GM21360 (cell line): Measurements from ENCODE around the gene DHRS13.
"Not testable (repeated sequence)": the region's sequence is repeated elsewhere in the genome, so short reads cannot be mapped to it uniquely, and the experiment has no call there.

ENCODE experiments used
- ATAC-seq: cut with Tn5 transposase; IDR thresholded peaks from one replicate; pipeline ENCODE4 v1.9.1; 2021; ENCODE audit warnings: mild to moderate bottlenecking, moderate library complexity; ENCODE audit not compliant: unreplicated experiment

The DHRS13 gene

DNA sequence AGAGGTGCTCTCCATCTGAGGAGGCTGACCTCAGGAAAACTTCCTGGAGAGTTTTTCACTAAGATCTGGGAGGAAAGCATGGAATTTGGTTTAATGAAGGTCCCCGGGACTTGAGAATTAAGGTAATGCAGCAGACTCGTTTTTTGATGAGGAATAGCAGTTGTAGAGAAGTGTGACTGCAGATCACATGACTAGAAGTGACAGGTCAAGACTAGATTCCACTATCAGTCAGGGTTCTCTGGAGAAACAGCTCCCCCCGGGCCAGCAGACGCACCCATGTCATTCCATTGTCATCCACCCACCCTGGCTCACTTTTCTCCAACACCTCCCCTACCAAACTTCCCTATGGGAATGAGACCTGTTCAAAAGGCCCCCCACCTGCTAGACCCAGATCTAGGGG, 1.9 kb upstream of the DHRS13 start:
- ATAC-seq, result no peak

DNA sequence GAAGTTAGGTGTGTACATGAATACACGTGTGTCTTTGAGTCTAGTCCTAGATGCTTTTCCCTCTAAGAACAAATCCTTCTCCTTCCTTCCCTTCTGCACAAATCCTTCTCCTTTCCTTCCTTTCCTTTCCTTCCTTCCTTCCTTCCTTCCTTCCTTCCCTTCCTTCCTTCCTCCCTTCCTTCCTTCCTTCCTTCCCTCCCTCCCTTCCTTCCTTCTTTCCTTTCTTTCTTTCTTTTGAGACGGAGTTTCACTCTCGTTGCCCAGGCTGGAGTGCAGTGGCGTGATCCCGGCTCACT, 615 bp upstream of the DHRS13 start:
- ATAC-seq, result not testable (repeated sequence)

DNA sequence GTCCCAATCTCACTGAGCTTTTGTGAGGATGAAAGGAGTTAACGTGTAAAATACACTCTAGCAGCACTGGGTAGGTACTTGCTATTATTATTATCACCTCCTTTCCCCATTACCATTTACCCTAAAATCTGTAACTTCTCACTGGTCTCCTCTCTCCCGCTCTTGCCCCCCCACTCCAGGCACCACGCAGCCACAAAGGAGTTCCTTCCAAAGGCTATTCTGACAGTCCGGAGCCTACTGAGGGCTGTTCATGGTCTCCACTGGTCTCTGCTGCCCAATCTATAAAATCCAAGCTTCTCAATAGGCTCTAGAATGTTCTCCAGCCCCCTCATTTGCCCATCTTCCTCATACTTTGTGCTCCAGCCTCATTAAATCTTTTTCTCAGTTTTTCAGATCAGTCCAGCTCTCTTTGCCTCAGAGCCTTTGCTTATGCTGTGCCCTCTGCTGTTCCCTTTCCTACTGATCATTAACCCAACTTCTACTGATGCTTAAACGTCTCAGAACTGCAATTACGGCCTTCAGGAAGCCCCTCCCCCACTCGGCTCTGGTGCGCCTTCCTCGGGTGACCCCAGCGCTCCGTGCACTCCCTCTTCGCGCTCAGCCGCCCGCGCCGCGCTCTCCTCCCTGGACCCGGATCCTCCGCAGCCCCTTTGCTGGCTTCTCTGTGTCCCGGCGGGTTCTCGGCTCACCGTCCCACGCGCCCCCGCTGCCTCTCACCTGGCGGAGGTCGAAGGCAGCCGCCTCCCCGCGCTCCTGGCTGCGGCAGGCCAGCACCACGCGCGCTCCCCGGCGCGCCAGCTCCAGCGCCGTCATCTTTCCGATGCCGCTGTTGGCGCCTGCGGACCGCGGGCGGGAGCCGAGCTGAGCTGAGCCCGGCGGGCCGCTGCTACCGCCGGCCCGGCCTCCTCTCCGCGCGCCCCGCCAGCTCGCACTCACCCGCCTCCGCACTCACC, 737 bp downstream of the DHRS13 start:
- ATAC-seq, result peak; percentile 37

DNA sequence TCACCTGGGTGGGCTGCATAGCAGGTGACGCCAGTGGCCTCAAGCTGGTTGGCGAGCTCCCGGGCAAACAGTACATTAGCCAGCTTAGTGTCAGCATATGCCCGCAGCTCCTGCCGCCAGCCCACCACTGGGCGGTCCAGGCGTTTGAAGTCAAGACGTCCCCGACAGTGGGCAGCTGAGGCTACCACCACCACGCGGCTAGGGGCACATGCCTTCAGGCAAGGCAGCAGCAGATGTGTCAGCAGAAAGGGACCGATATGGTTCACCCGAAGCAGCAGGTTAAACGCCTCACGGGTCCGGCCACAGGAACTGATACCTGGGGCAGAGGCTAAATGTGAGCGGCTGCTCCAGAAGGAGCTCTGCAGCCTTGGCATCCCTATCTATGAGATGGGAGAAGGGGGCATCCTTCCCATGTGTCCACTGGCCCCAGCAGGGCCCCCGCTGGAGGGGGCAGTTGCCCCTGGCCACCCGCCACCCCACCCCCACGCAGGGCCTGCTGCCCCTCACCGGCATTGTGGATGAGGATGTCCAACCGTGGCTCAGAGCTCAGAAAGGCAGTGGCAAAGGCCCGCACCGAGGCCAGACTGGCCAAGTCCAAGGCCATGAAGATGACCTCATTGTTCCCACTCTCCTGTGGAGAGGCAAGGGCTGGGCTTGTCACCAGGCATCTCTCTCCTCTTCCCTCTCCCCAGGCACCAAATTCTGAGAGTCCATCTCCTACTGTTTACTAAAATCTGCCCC, 1.7 kb downstream of the DHRS13 start:
- no peak for ATAC-seq

DNA sequence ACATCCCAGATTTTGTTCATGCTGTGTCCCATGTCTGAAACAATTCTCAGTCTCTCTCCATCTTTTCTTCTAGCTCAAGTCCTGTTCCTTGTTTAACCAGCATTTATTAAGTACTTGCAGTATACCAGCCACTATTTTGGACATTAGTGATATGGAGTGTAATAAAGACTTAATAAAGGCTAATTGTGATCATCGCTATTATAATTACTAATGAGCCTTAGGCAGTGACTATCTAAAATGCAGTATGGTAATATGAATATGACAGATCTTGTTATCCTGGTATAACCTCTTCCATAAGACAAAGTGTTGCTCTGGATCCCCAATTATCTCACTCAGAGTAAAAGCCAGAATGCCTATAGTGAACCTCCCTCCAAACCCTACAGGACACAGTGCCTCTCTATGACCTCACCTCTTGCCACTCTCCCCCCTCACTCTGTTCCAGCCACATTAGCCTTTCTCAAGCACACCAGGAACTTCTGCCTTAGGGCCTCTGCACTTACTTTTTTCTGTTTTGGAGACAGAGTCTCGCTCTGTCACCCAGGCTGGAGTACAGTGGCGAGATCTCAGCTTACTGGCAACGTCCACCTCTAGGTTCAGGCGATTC, 3.6 kb downstream of the DHRS13 start:
- no peak for ATAC-seq

DNA sequence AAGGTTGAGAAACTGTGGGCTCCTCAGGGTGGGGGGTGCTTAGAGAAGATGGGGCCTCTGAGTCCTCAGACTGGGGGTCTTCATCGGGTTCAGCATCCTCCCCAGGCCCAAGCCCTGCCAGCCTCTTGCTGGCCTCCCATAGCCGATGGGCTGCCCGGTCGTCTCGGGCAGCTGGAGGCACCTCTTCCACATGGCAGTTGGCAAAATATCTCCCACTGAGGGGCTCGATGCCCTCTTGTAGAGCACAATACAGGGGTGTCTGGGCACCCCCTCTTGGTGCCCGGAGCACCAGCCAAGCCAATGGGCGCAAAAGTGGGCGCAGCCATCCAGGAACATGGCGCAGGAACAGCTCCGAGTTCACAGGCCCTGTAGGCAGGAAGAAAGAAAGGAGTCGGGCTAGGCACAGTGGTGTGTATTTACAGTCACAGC, 4.3 kb downstream of the DHRS13 start:
- no peak for ATAC-seq

DNA sequence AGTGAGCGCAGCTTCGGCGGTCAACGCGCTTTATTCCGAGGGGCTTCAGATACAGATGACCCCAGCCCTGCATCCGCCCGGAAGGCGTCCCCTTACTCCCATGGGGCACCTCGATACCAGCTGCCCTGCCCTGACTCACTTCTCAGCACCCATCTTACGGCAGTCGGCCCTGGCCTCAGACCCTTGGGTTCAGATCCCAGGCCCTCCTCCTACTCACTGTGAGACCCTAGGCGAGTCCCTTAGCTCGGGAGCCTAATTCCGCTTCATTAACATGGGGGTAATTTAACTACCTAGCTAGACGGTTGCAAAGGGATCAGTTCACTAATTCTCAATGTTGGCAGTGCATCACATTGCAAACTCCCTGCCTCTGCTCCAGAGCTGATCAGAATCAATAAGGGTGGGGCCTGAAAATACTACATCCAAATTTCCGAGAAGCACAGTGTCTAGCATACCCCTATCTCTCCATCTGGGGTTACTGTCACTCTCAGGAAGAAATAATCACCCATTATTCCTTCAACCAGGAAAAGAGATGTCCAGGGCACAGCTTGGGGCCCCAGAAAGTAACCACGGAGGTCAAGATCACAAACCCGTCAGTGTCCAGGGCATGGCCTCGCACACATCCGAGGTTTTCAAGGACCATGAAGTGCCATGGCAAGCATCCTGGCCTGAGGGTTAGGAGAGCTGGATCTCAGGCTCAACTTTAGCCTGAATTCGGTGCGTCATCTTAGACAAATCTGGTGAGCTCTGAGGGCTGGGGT, 4.9 kb downstream of the DHRS13 start:
- ATAC-seq, result no peak

DNA sequence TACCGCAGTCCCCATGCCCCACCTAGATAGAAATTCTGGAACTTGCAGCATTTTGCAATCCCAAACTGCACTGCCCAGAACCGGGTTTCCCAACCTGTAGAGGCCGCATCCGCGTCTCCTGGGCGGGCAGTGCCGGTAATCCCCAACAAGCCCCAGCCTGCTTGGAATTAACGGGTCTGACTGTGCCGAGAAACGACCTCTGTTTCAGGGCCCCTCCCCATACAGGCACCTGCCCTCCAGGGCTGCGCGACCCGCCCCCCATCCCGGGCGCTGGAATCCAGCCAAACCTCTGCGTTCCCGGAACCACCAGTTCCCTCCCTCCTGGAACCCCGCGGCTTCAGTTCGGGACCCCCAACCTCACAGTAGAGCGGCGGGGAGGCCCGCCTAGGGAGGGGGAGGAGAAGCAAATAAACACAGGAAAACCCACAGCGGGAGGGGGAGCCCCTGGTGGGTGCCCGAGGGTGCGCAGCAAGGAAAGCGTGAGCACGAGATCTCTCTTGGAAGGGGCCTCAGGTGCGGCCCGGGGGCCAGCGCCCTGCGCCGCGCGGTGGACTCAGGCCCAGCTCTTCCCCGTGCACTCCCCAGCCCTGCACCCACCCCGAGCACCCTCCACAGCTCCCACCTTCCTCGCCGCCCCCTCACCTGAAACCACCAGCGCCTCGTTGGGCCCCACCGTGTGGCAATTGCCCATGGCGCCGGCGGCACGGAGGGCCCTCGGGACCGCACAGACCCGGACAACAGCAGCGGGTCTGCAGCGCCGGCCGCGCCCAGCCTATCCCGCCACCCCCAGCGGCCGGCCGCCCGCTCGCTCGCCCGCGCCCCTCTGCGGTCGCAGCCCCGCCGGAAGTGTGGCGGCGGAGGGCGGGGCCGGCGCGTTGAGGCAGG, 5.8 kb downstream of the DHRS13 start, which contains the start of gene FLOT2:
Gene FLOT2 (minus strand): TSS at position 850 of the 885 bp plus-strand sequence. CDS start 159 bp downstream, at position 691.
- ATAC-seq, result peak; percentile 31

DNA sequence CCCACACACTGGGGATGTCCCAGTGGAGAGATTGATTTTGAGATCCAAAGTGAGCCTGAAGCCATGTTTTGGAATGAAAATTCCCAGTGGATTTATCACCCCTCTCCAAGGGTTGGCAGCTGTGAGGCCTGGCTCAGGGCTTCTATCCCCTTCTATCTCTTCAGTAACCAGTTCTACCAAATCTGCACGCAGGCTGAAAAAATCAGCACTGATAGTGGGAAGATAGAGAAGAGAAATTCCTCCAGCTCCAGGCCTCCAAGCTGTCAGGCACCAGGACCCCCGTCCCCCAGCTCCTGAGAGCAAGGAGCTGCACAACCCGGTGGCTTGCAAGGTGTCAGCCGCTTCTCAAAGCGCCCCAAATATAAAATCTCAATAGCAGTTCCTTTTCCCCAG, 6.4 kb downstream of the DHRS13 start:
- no peak for ATAC-seq

DNA sequence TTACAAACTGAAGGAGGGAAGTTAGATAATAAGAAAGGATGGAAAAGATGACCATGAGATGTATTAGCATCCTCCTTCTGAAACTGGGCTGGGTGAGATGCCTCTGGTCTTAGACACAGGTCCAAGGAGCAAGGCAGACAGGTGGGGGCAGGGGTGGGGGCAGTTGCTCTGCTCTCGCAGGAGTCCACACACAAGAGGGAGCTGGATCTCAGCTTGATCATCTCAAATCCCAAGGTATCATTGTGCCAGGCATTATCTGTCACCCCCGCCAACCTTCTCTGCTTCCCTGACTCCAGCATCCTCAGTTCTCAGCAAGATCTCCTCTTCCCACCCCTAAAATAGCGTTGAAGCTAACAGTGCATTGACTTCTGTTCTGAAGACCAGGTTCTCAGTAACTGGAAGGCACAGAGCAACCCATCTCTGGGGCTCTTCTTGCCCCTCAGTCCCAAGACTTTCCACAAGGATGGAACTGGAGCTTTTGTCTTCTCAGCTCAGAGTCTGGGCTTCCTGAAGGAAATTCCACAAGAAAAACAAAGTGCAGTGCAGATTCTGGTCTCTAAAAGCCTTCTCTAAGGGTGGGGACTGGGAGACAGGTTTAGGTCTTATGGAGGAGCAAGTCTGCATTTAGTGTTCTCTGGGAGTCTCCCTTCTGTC, 7.0 kb downstream of the DHRS13 start:
- ATAC-seq, result no peak

DNA sequence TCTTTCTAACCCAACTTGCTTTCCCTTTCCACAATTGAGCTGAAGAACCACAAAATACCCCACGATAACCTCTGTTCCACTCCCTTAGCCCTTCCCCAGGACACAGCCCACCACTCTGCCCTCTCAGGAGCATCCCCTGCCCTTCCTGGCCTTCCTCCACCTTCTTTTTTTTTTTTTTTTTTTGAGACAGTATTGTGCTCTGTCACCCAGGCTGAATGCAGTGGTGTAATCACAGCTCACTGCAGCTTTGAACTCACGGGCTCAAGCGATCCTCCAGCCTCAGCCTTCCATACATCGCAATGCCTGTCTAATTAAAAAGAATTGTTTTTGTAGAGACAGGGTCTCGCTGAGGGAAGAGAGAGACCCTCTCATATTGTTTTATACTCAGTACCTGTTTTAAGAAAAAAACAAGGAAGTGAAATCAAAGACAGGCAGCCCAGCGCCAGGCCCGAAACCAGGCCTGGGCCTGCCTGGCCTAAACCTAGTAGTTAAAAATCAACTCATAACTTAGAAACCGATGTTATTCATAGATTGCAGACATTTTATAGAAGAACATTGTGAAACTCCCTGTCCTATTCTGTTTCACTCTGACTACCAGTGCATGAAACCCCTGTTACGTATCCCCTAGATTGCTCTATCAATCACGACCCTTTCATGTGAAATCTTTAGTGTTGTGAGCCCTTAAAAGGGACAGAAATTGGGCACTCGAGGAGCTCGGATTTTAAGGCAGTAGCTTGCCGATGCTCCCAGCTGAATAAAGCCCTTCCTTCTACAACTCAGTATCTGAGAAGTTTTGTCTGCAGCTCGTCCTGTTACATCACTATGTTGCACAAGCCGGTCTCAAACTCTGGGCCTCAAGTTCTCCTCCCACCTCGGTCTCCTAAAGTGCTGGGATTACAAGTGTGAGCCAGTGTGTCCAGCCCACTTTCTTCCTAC, 9.4 kb downstream of the DHRS13 start:
- ATAC-seq, result not testable (repeated sequence)

DNA sequence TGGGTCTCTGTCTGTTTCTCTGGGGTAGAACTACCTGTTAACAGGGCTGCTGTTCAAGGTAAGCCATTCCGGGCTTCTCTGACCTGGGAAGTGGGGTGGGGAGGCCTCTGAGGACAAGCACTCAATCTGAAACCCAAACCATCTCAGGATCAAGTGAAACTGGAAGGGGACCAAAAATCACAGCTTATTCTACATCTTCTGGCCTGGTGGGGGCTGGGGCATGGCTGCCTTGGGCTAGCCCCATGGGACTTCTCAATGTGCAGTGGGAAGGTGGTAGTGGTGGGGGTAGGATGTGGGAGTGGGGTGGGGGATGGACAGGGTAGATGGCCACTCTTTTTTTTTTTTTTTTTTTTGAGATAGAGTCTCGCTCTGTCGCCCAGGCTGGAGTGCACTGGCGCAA, 10.9 kb downstream of the DHRS13 start:
- no peak for ATAC-seq

DNA sequence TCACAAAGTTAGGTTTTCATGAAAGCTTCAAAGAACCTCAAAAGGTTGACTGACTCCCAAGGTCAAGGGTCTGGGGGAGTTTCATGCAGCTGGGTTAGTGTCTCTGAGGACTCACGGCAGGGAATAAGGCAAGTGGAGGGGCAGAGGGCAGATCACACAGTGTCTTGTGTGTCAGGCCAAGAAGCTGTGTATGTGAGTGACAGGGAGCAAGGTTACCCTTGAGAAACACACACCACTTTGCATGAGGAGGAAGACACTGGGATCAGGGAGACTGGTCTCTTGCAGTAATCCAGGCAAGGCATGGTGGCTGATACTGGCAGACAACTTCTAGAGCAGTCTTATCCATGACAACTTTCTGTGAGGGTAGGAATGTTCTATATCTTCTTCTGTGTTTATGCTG, 11.7 kb downstream of the DHRS13 start:
- ATAC-seq, result no peak

DNA sequence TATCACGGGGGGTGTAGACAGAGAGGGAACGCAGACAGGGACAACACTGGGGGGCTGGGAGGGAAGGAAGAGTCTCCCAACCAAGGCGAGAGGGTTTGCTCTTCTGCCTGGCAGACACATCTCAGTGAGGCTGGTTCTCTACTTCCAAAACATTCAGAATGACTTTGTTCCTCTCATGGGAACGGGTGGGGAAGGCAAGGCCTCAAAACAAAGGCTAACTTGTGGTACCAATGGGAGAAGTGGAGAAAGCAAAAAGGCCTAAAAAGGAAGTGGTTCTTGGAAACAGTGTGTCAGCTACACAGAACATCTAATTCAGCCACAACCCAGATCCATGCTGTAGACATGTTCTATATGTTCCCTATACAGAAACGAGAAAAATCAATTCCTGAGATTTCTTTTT, 12.9 kb downstream of the DHRS13 start:
- ATAC-seq, result no peak

DNA sequence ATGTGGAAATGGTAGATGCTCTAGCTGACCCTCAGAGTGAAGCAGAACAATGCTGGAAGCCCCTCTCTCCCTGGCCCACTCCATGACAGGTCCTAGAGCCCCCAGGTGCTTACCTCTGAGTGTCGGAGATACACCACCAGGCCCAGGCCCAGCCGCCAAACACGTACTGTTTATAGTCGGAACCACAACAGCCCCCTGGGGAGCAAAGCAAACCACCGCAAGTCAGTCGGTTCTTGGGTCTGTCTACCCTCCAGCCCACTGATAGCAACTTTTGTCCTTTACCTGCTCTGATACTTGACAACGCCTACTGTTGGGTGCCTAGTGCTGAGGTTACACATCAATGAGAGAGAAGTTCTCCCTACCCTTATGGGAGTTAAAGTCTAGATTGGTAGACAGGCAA, 14.0 kb downstream of the DHRS13 start:
- ATAC-seq, result no peak

DNA sequence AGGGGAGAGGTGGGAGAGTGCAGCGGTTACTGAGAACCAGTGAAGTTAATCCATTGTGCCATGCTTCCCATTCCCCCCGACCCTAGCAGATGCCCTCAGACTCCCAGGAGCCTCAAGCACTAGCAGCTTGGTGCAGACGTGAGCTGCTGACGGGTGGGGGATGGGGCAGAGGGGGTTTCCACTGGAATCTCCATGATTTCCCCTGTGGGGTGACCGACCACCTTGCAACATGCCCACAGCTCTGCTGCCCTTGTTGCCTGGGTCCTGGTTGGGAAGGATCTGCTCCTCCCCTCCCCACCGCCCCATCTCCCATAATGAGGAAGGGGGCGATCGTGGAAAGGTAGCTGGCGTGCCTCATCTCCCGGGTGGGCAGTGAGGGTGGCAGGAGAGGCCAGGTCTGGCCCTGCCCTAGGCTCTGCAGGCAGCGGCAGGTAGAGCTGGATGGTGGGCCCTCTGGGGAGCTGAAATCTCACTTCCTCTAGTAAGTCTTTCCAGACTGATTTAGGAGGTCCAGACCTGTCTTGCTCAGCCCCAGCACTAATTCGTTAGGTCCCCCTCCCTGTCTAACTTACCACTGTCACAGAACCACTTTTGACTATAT, 14.9 kb downstream of the DHRS13 start:
- ATAC-seq, result no peak

DNA sequence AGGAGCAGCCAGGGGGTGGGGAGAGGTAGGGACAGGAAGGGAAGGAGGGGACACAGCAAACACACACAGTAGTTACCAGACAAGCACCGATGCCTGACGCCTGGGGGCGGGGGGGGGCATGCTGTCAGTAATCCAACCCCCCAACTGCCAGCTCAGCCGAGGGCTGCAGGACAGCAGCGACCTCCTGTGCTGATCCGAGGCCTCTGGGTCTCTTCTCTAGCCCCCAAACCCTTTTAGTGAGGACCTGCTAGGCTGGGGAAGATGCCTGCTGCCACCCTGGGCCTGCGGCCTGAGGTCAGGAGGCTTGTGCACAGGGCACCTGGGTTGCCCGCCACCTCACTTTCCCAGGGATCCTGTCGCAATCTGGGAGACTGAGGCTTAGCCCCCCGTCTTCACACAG, 16.9 kb downstream of the DHRS13 start:
- ATAC-seq, result no peak

DNA sequence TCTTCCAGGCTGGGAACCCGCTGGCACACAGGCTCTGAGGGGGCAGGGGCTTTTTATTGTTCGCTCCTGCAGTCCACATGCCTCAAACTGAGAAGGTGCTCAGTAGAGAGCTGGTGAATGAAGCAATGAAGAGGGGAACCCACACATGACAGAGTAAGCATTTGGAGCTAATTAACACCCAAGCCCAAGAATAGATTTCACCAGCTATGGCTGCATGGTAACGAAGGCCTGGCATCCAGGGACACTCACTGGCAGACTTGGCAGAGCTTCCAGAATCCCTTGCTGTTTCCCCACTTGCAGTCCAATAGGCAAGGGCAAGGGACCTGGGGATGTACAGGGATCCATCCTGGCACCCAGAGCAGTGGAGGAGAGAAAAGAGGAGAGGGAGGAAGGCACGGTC, 17.5 kb downstream of the DHRS13 start:
- no peak for ATAC-seq
